ENCODE data around the gene ARID5B. TPM values are rescaled to one million over a fixed set of nuclear protein-coding genes. Genes with fewer than 3 reads are reported as not detected.

ARID5B gene
- total and polyA plus RNA-seq, 2 donors (not counting 1 experiment from before 2014, with no cell fraction given): 22.4 to 237 TPM

DNA sequence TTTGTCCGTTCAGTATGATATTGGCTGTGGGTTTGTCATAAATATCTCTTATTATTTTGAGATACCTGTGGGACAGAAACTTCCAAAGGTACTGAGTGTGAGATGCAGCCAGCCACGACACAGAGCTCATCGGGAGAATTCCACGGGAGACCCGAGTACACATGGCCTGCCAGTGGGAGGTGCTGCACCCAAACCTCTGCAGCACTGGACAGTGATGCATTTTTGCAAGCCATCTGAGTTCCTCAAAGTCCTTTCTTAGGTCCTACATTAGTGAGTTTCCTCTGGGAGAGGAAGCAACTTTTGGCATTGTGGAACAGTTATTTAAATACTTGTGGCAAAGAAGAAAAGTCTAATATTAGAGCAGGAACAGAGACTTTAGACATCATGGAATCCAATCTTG is 77.5 kb downstream of the ARID5B start:
- H3K27me3 ChIP-seq (replicated peaks in 1 of 4; ENCODE audit: control extremely low read depth in 1 of 4, control insufficient read depth in 3 of 4, insufficient read depth in 4 of 4, low read length in 3 of 4): no peaks in the 10 kb centered on the region
- H3K4me2 ChIP-seq (replicated peaks; ENCODE audit: low read depth, low read length, poor library complexity, severe bottlenecking): peak overlapping the region; percentile 11
- DNase-seq: peak; percentile 41
- H4K20me1 ChIP-seq (ENCODE audit: control insufficient read depth, insufficient read depth, low read length, poor library complexity, severe bottlenecking): no peaks in the 10 kb centered on the region
- TF ChIP-seq, protein P1, sequence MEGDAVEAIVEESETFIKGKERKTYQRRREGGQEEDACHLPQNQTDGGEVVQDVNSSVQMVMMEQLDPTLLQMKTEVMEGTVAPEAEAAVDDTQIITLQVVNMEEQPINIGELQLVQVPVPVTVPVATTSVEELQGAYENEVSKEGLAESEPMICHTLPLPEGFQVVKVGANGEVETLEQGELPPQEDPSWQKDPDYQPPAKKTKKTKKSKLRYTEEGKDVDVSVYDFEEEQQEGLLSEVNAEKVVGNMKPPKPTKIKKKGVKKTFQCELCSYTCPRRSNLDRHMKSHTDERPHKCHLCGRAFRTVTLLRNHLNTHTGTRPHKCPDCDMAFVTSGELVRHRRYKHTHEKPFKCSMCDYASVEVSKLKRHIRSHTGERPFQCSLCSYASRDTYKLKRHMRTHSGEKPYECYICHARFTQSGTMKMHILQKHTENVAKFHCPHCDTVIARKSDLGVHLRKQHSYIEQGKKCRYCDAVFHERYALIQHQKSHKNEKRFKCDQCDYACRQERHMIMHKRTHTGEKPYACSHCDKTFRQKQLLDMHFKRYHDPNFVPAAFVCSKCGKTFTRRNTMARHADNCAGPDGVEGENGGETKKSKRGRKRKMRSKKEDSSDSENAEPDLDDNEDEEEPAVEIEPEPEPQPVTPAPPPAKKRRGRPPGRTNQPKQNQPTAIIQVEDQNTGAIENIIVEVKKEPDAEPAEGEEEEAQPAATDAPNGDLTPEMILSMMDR (IDR thresholded peaks at IDR 0.05): no peak
- no peak for TF ChIP-seq EZH2 (IDR thresholded peaks at IDR 0.05; ENCODE audit: borderline replicate concordance, insufficient read depth, low read depth, low read length, poor library complexity, severe bottlenecking)
- H3K79me2 ChIP-seq (ENCODE audit: control insufficient read depth, insufficient read depth, low read length): peaks cover 79% of the 10 kb centered on the region
- Mint-ChIP-seq H3K27me3 (no peaks in the 10 kb centered on the region), H3K27ac (peak overlapping the region; percentile 89), H3K9me3 (ENCODE audit: insufficient read depth) (peaks cover 4% of the 10 kb centered on the region), H3K4me1 (peaks cover 83% of the 10 kb centered on the region), H3K4me3 (peak overlapping the region; percentile 64)
- peaks cover 0 to 4% (median 1%) of the 10 kb centered on the region in 3 donors for H3K9me3 ChIP-seq (ENCODE audit: control extremely low read depth in 1 of 3, control insufficient read depth in 2 of 3, insufficient read depth in 1 of 3, low read length in 2 of 3)
- no peak overlapping the region for H3K9ac ChIP-seq (ENCODE audit: low read length)
- H3K27ac ChIP-seq (ENCODE audit: low read length in 2 of 2): peak overlapping the region; percentile 25 to 64
- WGBS (ENCODE audit: insufficient coverage): 73% methylated on average over 4 of the region's 5 CpGs
- ChIA-PET POLR2A (no interaction called here), CTCF (interaction anchor here (0.8 to 1.3 kb wide), 3 partner anchors 17 to 58 kb away, joined by 3 read pairs; no protein-coding TSS in a partner anchor)
- peaks cover 29 to 37% of the 10 kb centered on the region in 2 donors for H3K4me1 ChIP-seq (ENCODE audit: control insufficient read depth in 2 of 2, insufficient read depth in 2 of 2, low read length in 2 of 2)
- intact Hi-C loops (cut with micrococcal nuclease): loop anchor here (1.0 kb wide), 1 partner anchor 9 kb away; no protein-coding TSS in a partner anchor
- peaks cover 0 to 34% of the 10 kb centered on the region in 2 experiments for H3K36me3 ChIP-seq (replicated peaks in 1 of 2; ENCODE audit: control extremely low read depth in 1 of 2, control insufficient read depth in 1 of 2, extremely low read depth in 1 of 2, insufficient read depth in 2 of 2, low read length in 1 of 2)
- peak; percentile 50 for ATAC-seq (ENCODE audit: low read depth)
- H2AFZ ChIP-seq (ENCODE audit: insufficient read depth, low read depth, low read length, poor library complexity, severe bottlenecking): no peak overlapping the region
- no peak overlapping the region for H3K4me3 ChIP-seq (ENCODE audit: control extremely low read depth in 1 of 5, extremely low read depth in 1 of 5, insufficient read depth in 1 of 5, low read depth in 2 of 5, low read length in 4 of 5)

GRCh38 chr10:61981460-61981859 is 80.0 kb downstream of the ARID5B start:
- H3K9me3 Mint-ChIP-seq (ENCODE audit: insufficient read depth): peaks cover 2% of the 10 kb centered on the region
- POLR2A ChIA-PET: no interaction called here
- intact Hi-C loops (cut with micrococcal nuclease): no loop called here
- peaks cover 84% of the 10 kb centered on the region for H3K4me1 Mint-ChIP-seq
- peak overlapping the region; percentile 84 for H3K27ac Mint-ChIP-seq
- no peak overlapping the region for H2AFZ ChIP-seq (ENCODE audit: insufficient read depth, low read depth, low read length, poor library complexity, severe bottlenecking)
- no peak for TF ChIP-seq EZH2 (IDR thresholded peaks at IDR 0.05; ENCODE audit: borderline replicate concordance, insufficient read depth, low read depth, low read length, poor library complexity, severe bottlenecking)
- TF ChIP-seq, protein P1 (IDR thresholded peaks at IDR 0.05): no peak
- peak overlapping the region in 1 of 2 donors; percentile 64 for H3K27ac ChIP-seq (ENCODE audit: low read length in 2 of 2)
- H3K4me1 ChIP-seq (ENCODE audit: control insufficient read depth in 2 of 2, insufficient read depth in 2 of 2, low read length in 2 of 2): peaks cover 27 to 42% of the 10 kb centered on the region in 2 donors
- H3K27me3 ChIP-seq (replicated peaks in 1 of 4; ENCODE audit: control extremely low read depth in 1 of 4, control insufficient read depth in 3 of 4, insufficient read depth in 4 of 4, low read length in 3 of 4): no peaks in the 10 kb centered on the region
- H3K4me3 ChIP-seq (ENCODE audit: control extremely low read depth in 1 of 5, extremely low read depth in 1 of 5, insufficient read depth in 1 of 5, low read depth in 2 of 5, low read length in 4 of 5): no peak overlapping the region
- H3K36me3 ChIP-seq (replicated peaks in 1 of 2; ENCODE audit: control extremely low read depth in 1 of 2, control insufficient read depth in 1 of 2, extremely low read depth in 1 of 2, insufficient read depth in 2 of 2, low read length in 1 of 2): peaks cover 4 to 39% of the 10 kb centered on the region in 2 experiments
- 100% methylated on average over 1 of the region's 1 CpG for WGBS (ENCODE audit: insufficient coverage)
- no peaks in the 10 kb centered on the region for H3K27me3 Mint-ChIP-seq
- CTCF ChIA-PET: interaction anchor here (1.6 kb wide), 1 partner anchor 12 kb away, joined by 4 read pairs; no protein-coding TSS in a partner anchor
- no peak overlapping the region for H3K9ac ChIP-seq (ENCODE audit: low read length)
- peaks cover 80% of the 10 kb centered on the region for H3K79me2 ChIP-seq (ENCODE audit: control insufficient read depth, insufficient read depth, low read length)
- ATAC-seq (ENCODE audit: low read depth) (no peak), DNase-seq (no peak)
- peak overlapping the region; percentile 44 for H3K4me3 Mint-ChIP-seq
- no peak overlapping the region for H3K4me2 ChIP-seq (replicated peaks; ENCODE audit: low read depth, low read length, poor library complexity, severe bottlenecking)
- peaks cover 0 to 1% (median under 1%) of the 10 kb centered on the region in 3 donors for H3K9me3 ChIP-seq (ENCODE audit: control extremely low read depth in 1 of 3, control insufficient read depth in 2 of 3, insufficient read depth in 1 of 3, low read length in 2 of 3)
- H4K20me1 ChIP-seq (ENCODE audit: control insufficient read depth, insufficient read depth, low read length, poor library complexity, severe bottlenecking): peaks cover 3% of the 10 kb centered on the region

Measured in B cell (primary cell).